ENCODE results near the gene CERT1. TPM values are rescaled to one million over a fixed set of nuclear protein-coding genes. Genes with fewer than 3 reads are reported as not detected.

Gene CERT1
- total and polyA plus RNA-seq, 9 of the 15 experiments (the other 6 are each of a cell fraction or from before 2014, with no cell fraction given), result 3.4 to 24.7 (median 9.8) TPM

DNA sequence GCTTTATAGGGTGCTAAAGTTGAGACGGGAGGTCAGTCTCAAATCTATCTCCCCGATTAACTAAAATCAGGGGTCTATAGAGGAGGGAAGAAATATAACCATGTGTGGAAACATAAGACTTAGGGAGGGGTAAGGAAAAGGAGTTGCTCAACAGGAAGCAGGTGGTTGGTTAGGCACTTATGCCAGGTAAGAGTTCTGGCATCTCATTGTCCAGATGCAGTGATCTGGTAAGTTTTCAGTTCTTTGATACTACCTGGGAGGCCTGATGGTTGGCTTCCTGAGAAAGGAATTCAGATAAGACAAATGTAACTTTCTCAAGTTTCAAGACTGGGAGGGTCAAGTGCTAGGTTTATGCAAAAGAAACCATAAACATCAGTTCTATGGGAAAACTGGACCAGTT, 47.7 kb downstream of the CERT1 start:
- no peak overlapping the region for H2AFZ ChIP-seq (ENCODE audit: low read depth, low read length)
- no peaks in the 10 kb centered on the region for H3K27me3 ChIP-seq (ENCODE audit: control insufficient read depth in 2 of 2, insufficient read depth in 2 of 2, low read length in 2 of 2)
- no peak overlapping the region for H3K4me3 ChIP-seq
- BruUV-seq (replicated peaks), result no TSS peak
- DNase-seq (ENCODE audit: extremely low read depth in 1 of 4, low spot score in 3 of 4), result no peak
- ATAC-seq, result no peak
- no peaks in the 10 kb centered on the region for H4K20me1 ChIP-seq (replicated peaks; ENCODE audit: control insufficient read depth, insufficient read depth, low read length)
- in situ Hi-C loops (cut with MboI), result no loop called here
- H3K36me3 ChIP-seq (ENCODE audit: control insufficient read depth, insufficient read depth, low read length), result peaks cover 4% of the 10 kb centered on the region; the same call in 1 of the 3 replicates
- TF ChIP-seq C11orf30 (IDR thresholded peaks at IDR 0.05; ENCODE audit: low read depth), result no peak
- no peak overlapping the region for H3K4me2 ChIP-seq (ENCODE audit: insufficient read depth, low read length)
- intact Hi-C loops (cut with micrococcal nuclease), result no loop called here
- H3K4me1 ChIP-seq (replicated peaks in 1 of 2; ENCODE audit: control insufficient read depth in 2 of 2, insufficient read depth in 2 of 2, low read length in 2 of 2), result peaks cover 0 to 4% of the 10 kb centered on the region in 2 experiments; a peak in 2 of 5 replicates
- no peak overlapping the region for H3K9ac ChIP-seq (ENCODE audit: insufficient read depth in 1 of 2, low read depth in 2 of 2, low read length in 2 of 2)
- H3K27ac ChIP-seq (ENCODE audit: extremely low read depth, low read depth, low read length), result no peak overlapping the region
- ChIA-PET CTCF (ENCODE audit: low intra/inter-chr PET ratio) (no interaction called here), POLR2A (no interaction called here)
- 76% methylated on average over 2 of the region's 2 CpGs for WGBS (ENCODE audit: insufficient coverage, low coverage, missing lambda C conversion rate)
- peaks cover 4% of the 10 kb centered on the region; the same call in 1 of the 2 replicates for H3K9me3 ChIP-seq (replicated peaks; ENCODE audit: control insufficient read depth, insufficient read depth, low read depth, low read length)
- no peaks in the 10 kb centered on the region for H3K9me1 ChIP-seq (ENCODE audit: control insufficient read depth, insufficient read depth, low read length)
- no peak for FAIRE-seq
- peaks cover 23% of the 10 kb centered on the region for H3K79me2 ChIP-seq (ENCODE audit: control insufficient read depth, insufficient read depth, low read length)

DNA sequence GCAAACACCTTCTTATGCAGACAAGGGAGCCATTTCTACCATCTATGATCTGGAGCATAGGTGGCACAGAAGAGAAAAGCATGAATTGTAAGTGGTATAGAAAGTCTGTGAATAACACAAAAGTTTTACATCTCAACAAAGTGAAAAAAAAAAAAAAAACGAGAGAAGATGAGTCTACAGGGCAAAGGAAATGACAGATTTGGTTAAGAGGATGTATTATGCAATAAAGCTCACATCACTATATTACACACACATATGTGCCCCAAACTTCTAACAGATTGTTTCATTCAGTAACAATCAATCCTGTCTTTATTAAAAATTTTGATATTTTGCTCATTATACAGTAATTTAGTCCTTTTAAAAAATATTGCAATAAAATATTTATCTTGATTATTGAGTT, 49.8 kb downstream of the CERT1 start:
- CTCF ChIA-PET (ENCODE audit: low intra/inter-chr PET ratio), result no interaction called here
- BruUV-seq (replicated peaks), result no TSS peak
- intact Hi-C loops (cut with micrococcal nuclease), result no loop called here
- no peak for TF ChIP-seq XRCC4 (IDR thresholded peaks at IDR 0.05; ENCODE audit: extremely low read depth, insufficient read depth, insufficient read length)
- TF ChIP-seq, protein P1, sequence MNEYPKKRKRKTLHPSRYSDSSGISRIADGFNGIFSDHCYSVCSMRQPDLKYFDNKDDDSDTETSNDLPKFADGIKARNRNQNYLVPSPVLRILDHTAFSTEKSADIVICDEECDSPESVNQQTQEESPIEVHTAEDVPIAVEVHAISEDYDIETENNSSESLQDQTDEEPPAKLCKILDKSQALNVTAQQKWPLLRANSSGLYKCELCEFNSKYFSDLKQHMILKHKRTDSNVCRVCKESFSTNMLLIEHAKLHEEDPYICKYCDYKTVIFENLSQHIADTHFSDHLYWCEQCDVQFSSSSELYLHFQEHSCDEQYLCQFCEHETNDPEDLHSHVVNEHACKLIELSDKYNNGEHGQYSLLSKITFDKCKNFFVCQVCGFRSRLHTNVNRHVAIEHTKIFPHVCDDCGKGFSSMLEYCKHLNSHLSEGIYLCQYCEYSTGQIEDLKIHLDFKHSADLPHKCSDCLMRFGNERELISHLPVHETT (CRISPR knock-in tag; conservative IDR thresholded peaks at IDR 0.05 in 1 of 2, IDR thresholded peaks at IDR 0.05 in 1 of 2), result no peak
- TF ChIP-seq CEBPB (tag; IDR thresholded peaks at IDR 0.05), result peak; percentile 39; the same call in 1 of the 2 replicates
- TF ChIP-seq RHOXF2B (CRISPR knock-in tag; conservative IDR thresholded peaks at IDR 0.05), result no peak
- TF ChIP-seq ZEB2 (IDR thresholded peaks at IDR 0.05), result no peak
- no peak for TF ChIP-seq FOSL1 (tag; conservative IDR thresholded peaks at IDR 0.05)
- no peak for TF ChIP-seq CEBPG (CRISPR knock-in tag; IDR thresholded peaks at IDR 0.05)
- peak; percentile 16 to 47; a peak in 1 of 4 replicates for TF ChIP-seq CEBPG (tag; conservative IDR thresholded peaks at IDR 0.05 in 1 of 2, IDR thresholded peaks at IDR 0.05 in 1 of 2)
- TF ChIP-seq ZNF146 (CRISPR knock-in tag; IDR thresholded peaks at IDR 0.05; ENCODE audit: unreplicated experiment), result no peak
- no peak for TF ChIP-seq RBM22 (IDR thresholded peaks at IDR 0.05; ENCODE audit: low read depth, low read length, poor library complexity, severe bottlenecking)
- no peak for TF ChIP-seq ZNF75A (CRISPR knock-in tag; IDR thresholded peaks at IDR 0.05)
- no peak for TF ChIP-seq ZNF134 (CRISPR knock-in tag; conservative IDR thresholded peaks at IDR 0.05)
- no peak for TF ChIP-seq SREBF1 (IDR thresholded peaks at IDR 0.05; ENCODE audit: borderline replicate concordance, low read depth, low read length)
- no peak for TF ChIP-seq SRF (CRISPR knock-in tag; IDR thresholded peaks at IDR 0.05)
- TF ChIP-seq CHD4 (IDR thresholded peaks at IDR 0.05; ENCODE audit: insufficient read depth, insufficient replicate concordance, low read depth, low read length, poor library complexity, severe bottlenecking), result no peak

More for the DNA sequence above, 49.8 kb downstream of the CERT1 start:
- Histone ChIP-seq H4K20me1 (replicated peaks; ENCODE audit: control insufficient read depth, insufficient read depth, low read length) (no peaks in the 10 kb centered on the region), H3K9me1 (ENCODE audit: control insufficient read depth, insufficient read depth, low read length) (no peaks in the 10 kb centered on the region), H3K27ac (ENCODE audit: extremely low read depth, low read depth, low read length) (no peak overlapping the region), H3K27me3 (ENCODE audit: control insufficient read depth in 2 of 2, insufficient read depth in 2 of 2, low read length in 2 of 2) (no peaks in the 10 kb centered on the region), H3K4me2 (ENCODE audit: insufficient read depth, low read length) (no peak overlapping the region), H3K36me3 (ENCODE audit: control insufficient read depth, insufficient read depth, low read length) (peaks cover 8% of the 10 kb centered on the region; the same call in 2 of the 3 replicates), H3K79me2 (ENCODE audit: control insufficient read depth, insufficient read depth, low read length) (peaks cover 11% of the 10 kb centered on the region), H2AFZ (ENCODE audit: low read depth, low read length) (no peak overlapping the region), H3K9me3 (replicated peaks; ENCODE audit: control insufficient read depth, insufficient read depth, low read depth, low read length) (no peaks in the 10 kb centered on the region), H3K4me3 (no peak overlapping the region), H3K9ac (ENCODE audit: insufficient read depth in 1 of 2, low read depth in 2 of 2, low read length in 2 of 2) (no peak overlapping the region), H3K4me1 (replicated peaks in 1 of 2; ENCODE audit: control insufficient read depth in 2 of 2, insufficient read depth in 2 of 2, low read length in 2 of 2) (peaks cover 0 to 4% of the 10 kb centered on the region in 2 experiments; a peak in 2 of 5 replicates)
- ATAC-seq (no peak), DNase-seq (ENCODE audit: extremely low read depth in 1 of 4, low spot score in 3 of 4) (no peak), FAIRE-seq (no peak)
- in situ Hi-C loops (cut with MboI), result no loop called here
- 0% methylated on average over 1 of the region's 1 CpG for WGBS (ENCODE audit: insufficient coverage, low coverage, missing lambda C conversion rate)
- POLR2A ChIA-PET, result no interaction called here
